HEK293 (cell line): ENCODE measurements around the gene IMMP1L.

Experiments
- CTCF ChIA-PET: fragments of 350-600 bp; formaldehyde crosslinking; extraction: SDS; loops from one replicate; lab custom pipeline; 2021; ENCODE audit warnings: antibody characterized with exemption; lab: Yijun Ruan, JAX
- POLR2A ChIA-PET: fragments of 300-600 bp; formaldehyde crosslinking; extraction: SDS; loops from one replicate; lab custom pipeline; 2020; ENCODE audit warnings: antibody characterized with exemption, inconsistent platforms; lab: Yijun Ruan, JAX
- H3K27ac ChIP-seq: fragments of 200-500 bp; sonication (Bioruptor generic); 2 replicates; pipeline ENCODE4 v1.5.1; 2014; ENCODE audit warnings: low read depth, low read length, control low read depth, inconsistent platforms; ENCODE audit errors: extremely low read depth
- H3K36me3 ChIP-seq, 2 experiments: fragments of 200-500 bp in 1 of 2; sonication (Bioruptor generic) in 1 of 2; 1 replicate in 1 of 2; 2 replicates in 1 of 2; pipeline ENCODE4 v1.5.1; 2014 to 2017; ENCODE audit warnings: inconsistent platforms in 2 of 2, low read length in 2 of 2; ENCODE audit not compliant: control insufficient read depth in 2 of 2, insufficient read depth in 1 of 2
- H3K4me1 ChIP-seq: fragments of 200-500 bp; sonication (Bioruptor generic); 2 replicates; pipeline ENCODE4 v1.5.1; 2014; ENCODE audit warnings: mild to moderate bottlenecking, low read length, inconsistent platforms; ENCODE audit not compliant: control insufficient read depth, insufficient read depth
- H3K4me3 ChIP-seq: 2 replicates; pipeline ENCODE4 v1.5.1; 2011; ENCODE audit warnings: low read depth, mild to moderate bottlenecking, control low read depth, low read length, moderate library complexity
- H3K9me3 ChIP-seq: fragments of 200-500 bp; sonication (Bioruptor generic); 2 replicates; pipeline ENCODE4 v1.5.1; 2014; ENCODE audit warnings: low read depth, low read length, inconsistent platforms; ENCODE audit not compliant: control insufficient read depth, insufficient read depth
- KLF8 ChIP-seq: fragments of 450-650 bp; formaldehyde crosslinking; IDR thresholded peaks from 2 replicates; pipeline ENCODE4 v1.5.1; 2016; ENCODE audit warnings: missing biosample characterization, missing genetic modification characterization
- SALL2 ChIP-seq: fragments of 450-650 bp; formaldehyde crosslinking; IDR thresholded peaks from 2 replicates; pipeline ENCODE4 v1.5.0; 2017; ENCODE audit warnings: missing biosample characterization, mild to moderate bottlenecking, missing genetic modification characterization, borderline replicate concordance
- SP7 ChIP-seq: fragments of 450-650 bp; formaldehyde crosslinking; IDR thresholded peaks from 2 replicates; pipeline ENCODE4 v1.5.1; 2016; ENCODE audit warnings: missing biosample characterization, missing genetic modification characterization
- ZBTB8A ChIP-seq: fragments of 450-650 bp; formaldehyde crosslinking; IDR thresholded peaks from 2 replicates; pipeline ENCODE4 v1.5.1; 2016; ENCODE audit warnings: missing biosample characterization, missing genetic modification characterization
- ZNF146 ChIP-seq: fragments of 450-650 bp; formaldehyde crosslinking; IDR thresholded peaks from 2 replicates; pipeline ENCODE4 v1.5.1; 2016; ENCODE audit warnings: missing biosample characterization, missing genetic modification characterization
- ZNF19 ChIP-seq: fragments of 450-650 bp; formaldehyde crosslinking; IDR thresholded peaks from 2 replicates; pipeline ENCODE4; 2016; ENCODE audit warnings: missing biosample characterization, missing genetic modification characterization, low read depth
- ZNF239 ChIP-seq: fragments of 450-650 bp; formaldehyde crosslinking; IDR thresholded peaks from 2 replicates; pipeline ENCODE4 v1.5.1; 2016; ENCODE audit warnings: missing biosample characterization, missing genetic modification characterization
- ZNF302 ChIP-seq: fragments of 450-650 bp; formaldehyde crosslinking; IDR thresholded peaks from 2 replicates; pipeline ENCODE4 v1.5.1; 2016; ENCODE audit warnings: missing biosample characterization, missing genetic modification characterization, low read depth
- ZNF433 ChIP-seq: fragments of 450-650 bp; formaldehyde crosslinking; IDR thresholded peaks from 2 replicates; pipeline ENCODE4 v1.5.1; 2016; ENCODE audit warnings: missing biosample characterization, missing genetic modification characterization, low read depth
- ZNF514 ChIP-seq: fragments of 450-650 bp; formaldehyde crosslinking; IDR thresholded peaks from 2 replicates; pipeline ENCODE4 v1.5.1; 2016; ENCODE audit warnings: missing biosample characterization, missing genetic modification characterization
- ZNF548 ChIP-seq: fragments of 450-650 bp; formaldehyde crosslinking; IDR thresholded peaks from 2 replicates; pipeline ENCODE4 v1.5.1; 2016; ENCODE audit warnings: missing biosample characterization, missing genetic modification characterization
- ZNF654 ChIP-seq: fragments of 450-650 bp; formaldehyde crosslinking; IDR thresholded peaks from 2 replicates; pipeline ENCODE4 v1.5.1; 2016; ENCODE audit warnings: low read depth, missing biosample characterization, missing genetic modification characterization
- TF ChIP-seq, protein P1 (sequence below): fragments of 450-650 bp; formaldehyde crosslinking; IDR thresholded peaks from 2 replicates; pipeline ENCODE4 v1.5.1; 2016; ENCODE audit warnings: missing biosample characterization, missing genetic modification characterization
- TF ChIP-seq, protein P2 (sequence below): fragments of 450-650 bp; formaldehyde crosslinking; IDR thresholded peaks from 2 replicates; pipeline ENCODE4 v1.5.1; 2016; ENCODE audit warnings: missing biosample characterization, missing genetic modification characterization
- TF ChIP-seq, protein P3 (sequence below): fragments of 450-650 bp; formaldehyde crosslinking; IDR thresholded peaks from 2 replicates; pipeline ENCODE4 v1.5.1; 2016; ENCODE audit warnings: missing biosample characterization, missing genetic modification characterization
- TF ChIP-seq, protein P4 (sequence below): fragments of 450-650 bp; formaldehyde crosslinking; IDR thresholded peaks from 2 replicates; pipeline ENCODE4; 2016; ENCODE audit warnings: missing biosample characterization, missing genetic modification characterization

The IMMP1L gene

DNA sequence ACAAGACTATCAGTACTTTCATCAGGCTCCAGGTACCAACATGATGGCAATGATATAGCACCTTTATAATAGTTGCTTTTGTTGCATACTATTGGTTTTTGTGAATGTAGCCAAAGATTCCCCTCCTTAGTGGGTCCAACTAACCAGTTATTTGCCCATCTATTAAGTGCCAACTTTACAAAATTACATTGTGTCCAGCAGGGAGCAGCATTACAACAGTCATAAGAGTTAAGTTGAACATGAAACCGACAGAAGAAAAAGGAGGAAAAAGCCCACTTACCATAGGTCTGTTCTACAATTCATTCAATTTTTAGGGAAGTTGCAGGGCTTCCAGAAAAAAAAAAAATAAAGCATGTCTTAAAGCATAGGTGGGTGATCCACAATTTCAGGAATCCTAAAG is 21.6 kb downstream of the IMMP1L start:
- Histone ChIP-seq H3K36me3 (no peaks in the 10 kb centered on the region; a peak in 1 of 3 replicates), H3K4me3 (no peak overlapping the region), H3K4me1 (no peaks in the 10 kb centered on the region), H3K9me3 (no peaks in the 10 kb centered on the region), H3K27ac (no peak overlapping the region)
- CTCF ChIA-PET = interaction anchor here (0.7 to 1.2 kb wide), 2 partner anchors 176 to 470 kb away, joined by 3 to 5 read pairs; no protein-coding TSS in a partner anchor
- POLR2A ChIA-PET = no interaction called here
- TF ChIP-seq ZNF654 (tag by site-specific recombination) = peak; percentile 31
- TF ChIP-seq, protein P1, sequence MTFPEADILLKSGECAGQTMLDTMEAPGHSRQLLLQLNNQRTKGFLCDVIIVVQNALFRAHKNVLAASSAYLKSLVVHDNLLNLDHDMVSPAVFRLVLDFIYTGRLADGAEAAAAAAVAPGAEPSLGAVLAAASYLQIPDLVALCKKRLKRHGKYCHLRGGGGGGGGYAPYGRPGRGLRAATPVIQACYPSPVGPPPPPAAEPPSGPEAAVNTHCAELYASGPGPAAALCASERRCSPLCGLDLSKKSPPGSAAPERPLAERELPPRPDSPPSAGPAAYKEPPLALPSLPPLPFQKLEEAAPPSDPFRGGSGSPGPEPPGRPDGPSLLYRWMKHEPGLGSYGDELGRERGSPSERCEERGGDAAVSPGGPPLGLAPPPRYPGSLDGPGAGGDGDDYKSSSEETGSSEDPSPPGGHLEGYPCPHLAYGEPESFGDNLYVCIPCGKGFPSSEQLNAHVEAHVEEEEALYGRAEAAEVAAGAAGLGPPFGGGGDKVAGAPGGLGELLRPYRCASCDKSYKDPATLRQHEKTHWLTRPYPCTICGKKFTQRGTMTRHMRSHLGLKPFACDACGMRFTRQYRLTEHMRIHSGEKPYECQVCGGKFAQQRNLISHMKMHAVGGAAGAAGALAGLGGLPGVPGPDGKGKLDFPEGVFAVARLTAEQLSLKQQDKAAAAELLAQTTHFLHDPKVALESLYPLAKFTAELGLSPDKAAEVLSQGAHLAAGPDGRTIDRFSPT (tag by site-specific recombination) = no peak

DNA sequence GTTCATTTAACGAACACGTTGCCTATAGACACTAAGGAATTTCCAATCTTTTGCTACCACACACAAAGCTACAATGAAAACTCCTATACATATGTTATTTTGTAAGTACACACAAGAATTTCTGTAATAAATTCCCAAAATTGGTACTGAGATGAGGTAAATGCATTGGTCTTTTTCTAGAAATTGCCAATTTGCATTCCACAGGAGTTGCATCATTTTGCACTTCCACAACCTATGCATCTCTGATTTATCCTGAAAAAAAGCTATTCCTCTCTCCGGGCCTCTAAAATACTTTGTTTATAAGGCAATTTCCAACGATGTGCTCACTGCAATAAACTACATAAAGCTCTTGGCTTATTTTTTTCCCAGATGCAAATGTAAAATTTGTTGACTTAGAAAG is 24.9 kb downstream of the IMMP1L start:
- TF ChIP-seq ZNF548 (tag by site-specific recombination) (no peak), ZNF302 (tag by site-specific recombination) (no peak), SP7 (tag by site-specific recombination) (no peak)
- Histone ChIP-seq H3K9me3 (no peaks in the 10 kb centered on the region), H3K27ac (no peak overlapping the region), H3K36me3 (no peaks in the 10 kb centered on the region), H3K4me1 (no peaks in the 10 kb centered on the region), H3K4me3 (no peak overlapping the region)
- ChIA-PET POLR2A (no interaction called here), CTCF (interaction anchor here (1.9 kb wide), 1 partner anchor 157 kb away, joined by 7 read pairs; no protein-coding TSS in a partner anchor)

DNA sequence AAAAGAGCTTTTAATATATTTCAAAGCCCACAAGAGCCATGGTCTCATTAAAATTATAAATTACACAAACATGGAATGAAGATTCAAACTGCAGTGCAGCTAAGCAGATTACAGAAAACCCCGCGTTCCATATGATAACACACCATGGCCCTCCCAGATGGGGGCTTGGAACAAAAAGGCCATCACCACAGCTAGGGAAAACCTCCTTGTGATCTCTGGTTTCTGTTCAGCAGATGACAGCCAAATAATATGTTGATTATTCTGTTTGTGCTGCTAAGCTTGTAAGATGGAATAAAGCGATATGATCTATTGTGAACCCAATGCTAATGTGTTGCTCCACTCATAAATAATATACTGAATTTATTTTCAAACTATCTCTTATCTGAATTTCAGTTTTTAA is 28.5 kb downstream of the IMMP1L start:
- POLR2A ChIA-PET = no interaction called here
- TF ChIP-seq ZBTB8A (tag by site-specific recombination) (no peak), KLF8 (tag by site-specific recombination) (no peak), ZNF239 (tag by site-specific recombination) (no peak)
- no peaks in the 10 kb centered on the region for H3K4me1 ChIP-seq

DNA sequence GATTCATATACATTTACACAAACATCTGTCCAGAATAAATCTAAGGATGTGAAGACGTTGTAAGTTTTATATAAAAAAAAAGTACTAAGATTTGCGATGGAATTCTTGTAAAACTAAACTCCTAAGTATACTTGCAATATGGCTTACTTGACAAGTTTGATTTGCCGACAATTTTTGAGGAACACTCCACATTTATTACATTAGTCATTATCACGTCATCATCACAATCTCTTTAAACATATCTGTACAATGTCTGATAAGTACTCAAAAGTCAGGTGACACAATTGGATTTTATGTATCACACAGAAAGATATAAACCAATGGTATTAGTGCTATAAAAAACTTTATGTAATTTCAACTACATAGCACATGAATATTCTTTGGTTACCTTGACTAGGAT is 30.4 kb downstream of the IMMP1L start:
- H3K27ac ChIP-seq = no peak overlapping the region
- CTCF ChIA-PET = interaction anchor here (0.6 kb wide), 1 partner anchor 238 kb away, joined by 3 read pairs; no protein-coding TSS in a partner anchor
- no peak overlapping the region for H3K4me3 ChIP-seq
- TF ChIP-seq ZNF433 (tag by site-specific recombination) = no peak
- TF ChIP-seq, all 188 proteins: peak for 0
- no peaks in the 10 kb centered on the region for H3K9me3 ChIP-seq
- no peaks in the 10 kb centered on the region for H3K36me3 ChIP-seq
- POLR2A ChIA-PET = no interaction called here
- no peaks in the 10 kb centered on the region for H3K4me1 ChIP-seq

More for the DNA sequence above, 28.5 kb downstream of the IMMP1L start:
- Histone ChIP-seq H3K36me3 (no peaks in the 10 kb centered on the region), H3K4me3 (no peak overlapping the region), H3K9me3 (no peaks in the 10 kb centered on the region), H3K27ac (no peak overlapping the region)
- CTCF ChIA-PET = interaction anchor here (0.6 to 1.1 kb wide), 3 partner anchors 141 to 526 kb away, joined by 3 to 5 read pairs (median 3); no protein-coding TSS in a partner anchor

DNA sequence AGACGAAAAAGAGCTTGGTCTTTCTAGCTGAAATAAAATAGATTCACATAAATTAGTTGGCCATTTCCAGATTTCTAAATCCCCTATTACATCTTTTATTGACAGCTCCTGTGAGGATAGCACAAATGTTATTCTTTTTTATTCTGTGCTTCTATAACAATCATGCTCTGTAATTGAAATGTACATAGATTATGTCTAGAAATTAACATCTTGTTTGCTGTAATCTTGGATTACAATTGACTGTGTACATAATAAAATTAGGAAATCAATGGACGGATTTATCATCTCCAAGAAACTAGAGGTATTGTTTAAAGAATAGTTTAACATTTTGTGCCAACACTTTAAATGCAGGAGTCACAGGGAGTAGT is 31.2 kb downstream of the IMMP1L start:
- ChIA-PET CTCF (no interaction called here), POLR2A (interaction anchor here (1.4 kb wide), 1 partner anchor 10 kb away, joined by 3 read pairs; no protein-coding TSS in a partner anchor)
- H3K27ac ChIP-seq = no peak overlapping the region
- H3K4me1 ChIP-seq = no peaks in the 10 kb centered on the region
- H3K9me3 ChIP-seq = no peaks in the 10 kb centered on the region
- no peaks in the 10 kb centered on the region for H3K36me3 ChIP-seq
- no peak overlapping the region for H3K4me3 ChIP-seq
- TF ChIP-seq, protein P2, sequence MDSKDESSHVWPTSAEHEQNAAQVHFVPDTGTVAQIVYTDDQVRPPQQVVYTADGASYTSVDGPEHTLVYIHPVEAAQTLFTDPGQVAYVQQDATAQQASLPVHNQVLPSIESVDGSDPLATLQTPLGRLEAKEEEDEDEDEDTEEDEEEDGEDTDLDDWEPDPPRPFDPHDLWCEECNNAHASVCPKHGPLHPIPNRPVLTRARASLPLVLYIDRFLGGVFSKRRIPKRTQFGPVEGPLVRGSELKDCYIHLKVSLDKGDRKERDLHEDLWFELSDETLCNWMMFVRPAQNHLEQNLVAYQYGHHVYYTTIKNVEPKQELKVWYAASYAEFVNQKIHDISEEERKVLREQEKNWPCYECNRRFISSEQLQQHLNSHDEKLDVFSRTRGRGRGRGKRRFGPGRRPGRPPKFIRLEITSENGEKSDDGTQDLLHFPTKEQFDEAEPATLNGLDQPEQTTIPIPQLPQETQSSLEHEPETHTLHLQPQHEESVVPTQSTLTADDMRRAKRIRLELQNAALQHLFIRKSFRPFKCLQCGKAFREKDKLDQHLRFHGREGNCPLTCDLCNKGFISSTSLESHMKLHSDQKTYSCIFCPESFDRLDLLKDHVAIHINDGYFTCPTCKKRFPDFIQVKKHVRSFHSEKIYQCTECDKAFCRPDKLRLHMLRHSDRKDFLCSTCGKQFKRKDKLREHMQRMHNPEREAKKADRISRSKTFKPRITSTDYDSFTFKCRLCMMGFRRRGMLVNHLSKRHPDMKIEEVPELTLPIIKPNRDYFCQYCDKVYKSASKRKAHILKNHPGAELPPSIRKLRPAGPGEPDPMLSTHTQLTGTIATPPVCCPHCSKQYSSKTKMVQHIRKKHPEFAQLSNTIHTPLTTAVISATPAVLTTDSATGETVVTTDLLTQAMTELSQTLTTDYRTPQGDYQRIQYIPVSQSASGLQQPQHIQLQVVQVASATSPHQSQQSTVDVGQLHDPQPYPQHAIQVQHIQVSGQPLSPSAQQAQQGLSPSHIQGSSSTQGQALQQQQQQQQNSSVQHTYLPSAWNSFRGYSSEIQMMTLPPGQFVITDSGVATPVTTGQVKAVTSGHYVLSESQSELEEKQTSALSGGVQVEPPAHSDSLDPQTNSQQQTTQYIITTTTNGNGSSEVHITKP (tag by site-specific recombination) = no peak
- TF ChIP-seq SALL2 (tag by site-specific recombination) = no peak
- no peak for TF ChIP-seq ZNF146 (tag by site-specific recombination)
- TF ChIP-seq ZNF19 (tag by site-specific recombination) = no peak
- TF ChIP-seq, protein P3, sequence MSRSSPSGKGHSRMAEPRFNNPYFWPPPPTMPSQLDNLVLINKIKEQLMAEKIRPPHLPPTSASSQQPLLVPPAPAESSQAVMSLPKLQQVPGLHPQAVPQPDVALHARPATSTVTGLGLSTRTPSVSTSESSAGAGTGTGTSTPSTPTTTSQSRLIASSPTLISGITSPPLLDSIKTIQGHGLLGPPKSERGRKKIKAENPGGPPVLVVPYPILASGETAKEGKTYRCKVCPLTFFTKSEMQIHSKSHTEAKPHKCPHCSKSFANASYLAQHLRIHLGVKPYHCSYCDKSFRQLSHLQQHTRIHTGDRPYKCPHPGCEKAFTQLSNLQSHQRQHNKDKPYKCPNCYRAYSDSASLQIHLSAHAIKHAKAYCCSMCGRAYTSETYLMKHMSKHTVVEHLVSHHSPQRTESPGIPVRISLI = no peak
- TF ChIP-seq, protein P4, sequence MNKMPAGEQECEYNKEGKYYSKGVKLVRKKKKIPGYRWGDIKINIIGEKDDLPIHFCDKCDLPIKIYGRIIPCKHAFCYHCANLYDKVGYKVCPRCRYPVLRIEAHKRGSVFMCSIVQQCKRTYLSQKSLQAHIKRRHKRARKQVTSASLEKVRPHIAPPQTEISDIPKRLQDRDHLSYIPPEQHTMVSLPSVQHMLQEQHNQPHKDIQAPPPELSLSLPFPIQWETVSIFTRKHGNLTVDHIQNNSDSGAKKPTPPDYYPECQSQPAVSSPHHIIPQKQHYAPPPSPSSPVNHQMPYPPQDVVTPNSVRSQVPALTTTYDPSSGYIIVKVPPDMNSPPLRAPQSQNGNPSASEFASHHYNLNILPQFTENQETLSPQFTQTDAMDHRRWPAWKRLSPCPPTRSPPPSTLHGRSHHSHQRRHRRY = no peak
- no peak for TF ChIP-seq ZNF514 (tag by site-specific recombination)
